Neural progenitor cell (in vitro differentiated cells): Measurements from ENCODE around the gene ABI3BP. TPM values are rescaled to one million over a fixed set of nuclear protein-coding genes. Genes with fewer than 3 reads are reported as not detected.

Experiments used
- DNase-seq: peaks from one replicate; pipeline ENCODE4 v3.0.0-alpha.2; 2016; ENCODE audit warnings: low spot score
- H2AFZ ChIP-seq: fragments of 200-600 bp; sonication (generic); replicated peaks from 2 replicates; pipeline ENCODE4 v1.6.1; 2016; ENCODE audit warnings: antibody characterized with exemption
- H3F3A ChIP-seq: fragments of 200-600 bp; sonication (generic); 2 replicates; pipeline ENCODE4 v1.6.1; 2016; ENCODE audit warnings: antibody characterized with exemption, low read depth
- H3K27ac ChIP-seq: fragments of 200-600 bp; sonication (generic); 2 replicates; pipeline ENCODE4 v1.5.1; 2016; ENCODE audit warnings: mild to moderate bottlenecking
- H3K27me3 ChIP-seq: fragments of 200-600 bp; sonication (generic); 2 replicates; pipeline ENCODE4 v1.6.1; 2016; ENCODE audit warnings: mild to moderate bottlenecking, moderate library complexity
- H3K36me3 ChIP-seq: fragments of 200-600 bp; sonication (generic); 2 replicates; pipeline ENCODE4 v1.5.1; 2016
- H3K4me1 ChIP-seq: fragments of 200-600 bp; sonication (generic); 2 replicates; pipeline ENCODE4 v1.6.1; 2016; ENCODE audit warnings: mixed run types
- H3K4me2 ChIP-seq: fragments of 200-600 bp; sonication (generic); 2 replicates; pipeline ENCODE4 v1.6.1; 2016
- H3K4me3 ChIP-seq: fragments of 200-600 bp; sonication (generic); 2 replicates; pipeline ENCODE4 v1.5.1; 2016
- H3K79me2 ChIP-seq: fragments of 200-600 bp; sonication (generic); 2 replicates; pipeline ENCODE4 v1.6.1; 2016; ENCODE audit warnings: low read depth
- H3K9ac ChIP-seq: fragments of 200-600 bp; sonication (generic); 2 replicates; pipeline ENCODE4 v1.6.1; 2016
- H3K9me3 ChIP-seq: fragments of 200-600 bp; sonication (generic); 2 replicates; pipeline ENCODE4 v1.5.1; 2016; ENCODE audit warnings: low read depth
- H4K20me1 ChIP-seq: fragments of 200-600 bp; sonication (generic); 2 replicates; pipeline ENCODE4 v1.6.1; 2016; ENCODE audit warnings: low read depth
- H3K27ac Mint-ChIP-seq: 3 replicates; pipeline ENCODE4 v1.8.0; 2021; ENCODE audit warnings: mixed read lengths
- H3K27me3 Mint-ChIP-seq: 2 replicates; pipeline ENCODE4 v1.8.0; 2022; ENCODE audit warnings: low read depth, mild to moderate bottlenecking, inconsistent platforms, moderate library complexity, mixed read lengths; ENCODE audit not compliant: insufficient read depth
- H3K36me3 Mint-ChIP-seq: 3 replicates; pipeline ENCODE4 v1.8.0; 2021; ENCODE audit warnings: mixed read lengths
- H3K4me1 Mint-ChIP-seq: 3 replicates; pipeline ENCODE4 v1.8.0; 2021; ENCODE audit warnings: mixed read lengths
- H3K4me3 Mint-ChIP-seq: 3 replicates; pipeline ENCODE4 v1.8.0; 2021; ENCODE audit warnings: mild to moderate bottlenecking, moderate library complexity, mixed read lengths
- H3K9me3 Mint-ChIP-seq: 3 replicates; pipeline ENCODE4 v1.8.0; 2020; ENCODE audit warnings: mixed read lengths
- CTCF ChIP-seq: fragments of 200-600 bp; sonication (generic); IDR thresholded peaks from 2 replicates; pipeline ENCODE4 v1.5.1; 2017; ENCODE audit warnings: antibody characterized with exemption, mild to moderate bottlenecking
- EZH2 ChIP-seq: fragments of 200-600 bp; sonication (generic); IDR thresholded peaks from 2 replicates; pipeline ENCODE4 v1.6.1; 2017; ENCODE audit warnings: antibody characterized with exemption, mild to moderate bottlenecking, moderate library complexity
- EZH2phosphoT487 ChIP-seq: fragments of 200-600 bp; sonication (generic); IDR thresholded peaks from 2 replicates; pipeline ENCODE4 v1.6.1; 2017; ENCODE audit warnings: antibody characterized with exemption
- total RNA-seq: library from RNA; depleted of rRNA; stranded (reverse); fragments of >200 nt; gene quantifications from 2 replicates; pipeline ENCODE4 v1.2.3, GENCODE V29; 2015; ENCODE audit warnings: low replicate concordance

Gene ABI3BP
- total RNA-seq, 1 donor from 2014 or later: not detected

GRCh38 chr3:100972867-100973266 lies 20.4 kb downstream of the ABI3BP start:
- Histone ChIP-seq H3K4me1 (no peaks in the 10 kb centered on the region), H2AFZ (peak overlapping the region; percentile 15), H3K79me2 (no peaks in the 10 kb centered on the region), H3K27me3 (no peaks in the 10 kb centered on the region), H3F3A (no peaks in the 10 kb centered on the region), H3K27ac (no peak overlapping the region), H4K20me1 (no peaks in the 10 kb centered on the region), H3K36me3 (no peaks in the 10 kb centered on the region), H3K4me2 (no peak overlapping the region), H3K4me3 (no peak overlapping the region), H3K9me3 (no peaks in the 10 kb centered on the region), H3K9ac (no peak overlapping the region)
- TF ChIP-seq EZH2phosphoT487 (no peak), EZH2 (no peak), CTCF (no peak)
- no peak for DNase-seq
- H3K27ac Mint-ChIP-seq: no peak overlapping the region
- H3K27me3 Mint-ChIP-seq: no peaks in the 10 kb centered on the region
- no peaks in the 10 kb centered on the region for H3K36me3 Mint-ChIP-seq
- H3K9me3 Mint-ChIP-seq: no peaks in the 10 kb centered on the region
- no peak overlapping the region for H3K4me3 Mint-ChIP-seq
- no peaks in the 10 kb centered on the region for H3K4me1 Mint-ChIP-seq

GRCh38 chr3:100972301-100972844 lies 20.8 kb downstream of the ABI3BP start:
- H3K9me3 Mint-ChIP-seq: no peaks in the 10 kb centered on the region
- no peaks in the 10 kb centered on the region for H3K36me3 Mint-ChIP-seq
- no peak overlapping the region for H3K4me2 ChIP-seq
- no peaks in the 10 kb centered on the region for H3K79me2 ChIP-seq
- no peak overlapping the region for H3K9ac ChIP-seq
- H3K27ac ChIP-seq: no peak overlapping the region
- peak overlapping the region; percentile 15 for H2AFZ ChIP-seq
- H3K36me3 ChIP-seq: no peaks in the 10 kb centered on the region
- no peak overlapping the region for H3K4me3 ChIP-seq
- no peak for TF ChIP-seq CTCF
- no peak for TF ChIP-seq EZH2
- TF ChIP-seq EZH2phosphoT487: no peak
- H3K4me1 Mint-ChIP-seq: no peaks in the 10 kb centered on the region
- H3K9me3 ChIP-seq: no peaks in the 10 kb centered on the region
- H3K27me3 Mint-ChIP-seq: no peaks in the 10 kb centered on the region
- no peak for DNase-seq
- no peak overlapping the region for H3K27ac Mint-ChIP-seq
- no peaks in the 10 kb centered on the region for H4K20me1 ChIP-seq
- no peaks in the 10 kb centered on the region for H3K4me1 ChIP-seq
- H3F3A ChIP-seq: no peaks in the 10 kb centered on the region
- no peak overlapping the region for H3K4me3 Mint-ChIP-seq
- no peaks in the 10 kb centered on the region for H3K27me3 ChIP-seq

- Histone ChIP-seq H3K27me3 (no peaks in the 10 kb centered on the region), H3F3A (no peaks in the 10 kb centered on the region), H4K20me1 (no peaks in the 10 kb centered on the region), H3K27ac (no peak overlapping the region), H2AFZ (no peak overlapping the region), H3K4me3 (no peak overlapping the region), H3K9ac (no peak overlapping the region), H3K36me3 (no peaks in the 10 kb centered on the region), H3K4me1 (no peaks in the 10 kb centered on the region), H3K9me3 (no peaks in the 10 kb centered on the region), H3K4me2 (no peak overlapping the region), H3K79me2 (no peaks in the 10 kb centered on the region)
- Mint-ChIP-seq H3K36me3 (no peaks in the 10 kb centered on the region), H3K9me3 (no peaks in the 10 kb centered on the region), H3K27ac (no peak overlapping the region), H3K27me3 (no peaks in the 10 kb centered on the region), H3K4me1 (no peaks in the 10 kb centered on the region), H3K4me3 (no peak overlapping the region)
- DNase-seq: no peak
- TF ChIP-seq EZH2phosphoT487: no peak
Measured at GRCh38 chr3:100971798-100972197, 21.4 kb downstream of the ABI3BP start.

- DNase-seq: no peak
- Histone ChIP-seq H4K20me1 (no peaks in the 10 kb centered on the region), H3K27ac (no peak overlapping the region), H3K4me1 (no peaks in the 10 kb centered on the region), H3K79me2 (no peaks in the 10 kb centered on the region), H3K4me2 (no peak overlapping the region), H3K9ac (no peak overlapping the region), H3K9me3 (no peaks in the 10 kb centered on the region), H2AFZ (no peak overlapping the region), H3K27me3 (no peaks in the 10 kb centered on the region), H3F3A (no peaks in the 10 kb centered on the region), H3K4me3 (no peak overlapping the region), H3K36me3 (no peaks in the 10 kb centered on the region)
- TF ChIP-seq CTCF (no peak), EZH2 (no peak), EZH2phosphoT487 (no peak)
- H3K9me3 Mint-ChIP-seq: no peaks in the 10 kb centered on the region
- no peaks in the 10 kb centered on the region for H3K27me3 Mint-ChIP-seq
- no peaks in the 10 kb centered on the region for H3K4me1 Mint-ChIP-seq
- H3K36me3 Mint-ChIP-seq: no peaks in the 10 kb centered on the region
- no peak overlapping the region for H3K27ac Mint-ChIP-seq
- no peak overlapping the region for H3K4me3 Mint-ChIP-seq
Measured at GRCh38 chr3:100970477-100970990, 22.7 kb downstream of the ABI3BP start.
